GM12878 (cell line): ENCODE data around the gene MYO15A. TPM values are rescaled to one million over a fixed set of nuclear protein-coding genes. Genes with fewer than 3 reads are reported as not detected.

Experiments used
- ATAC-seq: fragments of 200-7000 bp; cut with Tn5 transposase; 3 replicates; pipeline ENCODE4 v1.9.1; 2020; ENCODE audit warnings: mild to moderate bottlenecking, moderate library complexity
- BruUV-seq: library from RNA; stranded (reverse); fragments of 400-500 nt; replicated peaks from 2 replicates; lab custom pipeline; 2021; lab: Mats Ljungman, UMichigan
- CTCF ChIA-PET: fragments of 300-600 bp; sonication (Branson Sonifier 250); formaldehyde crosslinking; extraction: SDS; loops from one replicate; lab custom pipeline; 2021; ENCODE audit warnings: inconsistent platforms; lab: Yijun Ruan, JAX
- POLR2A ChIA-PET: fragments of 350-600 bp; formaldehyde crosslinking; extraction: SDS; loops from one replicate; lab custom pipeline; 2021; ENCODE audit warnings: inconsistent platforms; lab: Charles Lee
- RAD21 ChIA-PET: fragments of 300-600 bp; sonication (Branson Sonifier 250); formaldehyde crosslinking; loops from one replicate; lab custom pipeline; 2023; ENCODE audit warnings: antibody characterized with exemption; ENCODE audit not compliant: unreplicated experiment; lab: Charles Lee
- SMC1A ChIA-PET: fragments of 300-600 bp; sonication (Branson Sonifier 250); formaldehyde crosslinking; loops from one replicate; lab custom pipeline; 2023; ENCODE audit not compliant: unreplicated experiment, uncharacterized antibody; lab: Charles Lee
- DNase-seq: peaks from one replicate; pipeline ENCODE4 v3.0.0-alpha.2; 2011; ENCODE audit warnings: low read depth, low spot score
- FAIRE-seq: peaks from 3 replicates; lab custom pipeline; 2011; peaks lifted over from hg19 to GRCh38; lab: Jason Lieb, UNC
- H2AFZ ChIP-seq: 2 replicates; pipeline ENCODE4 v1.6.0; 2011; ENCODE audit warnings: low read depth, low read length, control low read depth; ENCODE audit not compliant: control insufficient read depth
- H3K27ac ChIP-seq: 2 replicates; pipeline ENCODE4 v1.5.1; 2011; ENCODE audit warnings: control low read depth; ENCODE audit not compliant: control insufficient read depth, insufficient read depth
- H3K27me3 ChIP-seq, 2 experiments: replicated peaks in 1 of 2; 2 replicates each; pipeline versions ENCODE4 v1.6.0 to v1.6.1; 2011; ENCODE audit warnings: low read length in 1 of 2; ENCODE audit not compliant: control insufficient read depth in 2 of 2, insufficient read depth in 2 of 2
- H3K36me3 ChIP-seq, 2 experiments: 2 replicates each; pipeline ENCODE4 v1.5.1; 2011; ENCODE audit warnings: low read length in 1 of 2; ENCODE audit not compliant: control insufficient read depth in 2 of 2, insufficient read depth in 2 of 2
- H3K4me1 ChIP-seq: 2 replicates; pipeline ENCODE4 v1.6.1; 2011; ENCODE audit warnings: mild to moderate bottlenecking, low read length, moderate library complexity, mixed read lengths; ENCODE audit not compliant: control insufficient read depth, insufficient read depth
- H3K4me2 ChIP-seq: 2 replicates; pipeline ENCODE4 v1.6.0; 2011; ENCODE audit warnings: control low read depth; ENCODE audit not compliant: control insufficient read depth, insufficient read depth
- H3K4me3 ChIP-seq: fragments of 200-600 bp; sonication (generic); 2 replicates; pipeline ENCODE4 v1.5.1; 2016
- H3K79me2 ChIP-seq: 2 replicates; pipeline ENCODE4 v1.6.0; 2011; ENCODE audit warnings: low read length; ENCODE audit not compliant: control insufficient read depth, insufficient read depth
- H3K9ac ChIP-seq: 2 replicates; pipeline ENCODE4 v1.8.0; 2011; ENCODE audit warnings: low read length, control low read depth, mixed read lengths; ENCODE audit not compliant: control insufficient read depth, insufficient read depth
- H3K9me3 ChIP-seq: replicated peaks from 3 replicates; pipeline ENCODE4 v1.5.1; 2011; ENCODE audit warnings: mild to moderate bottlenecking, low read length; ENCODE audit not compliant: control insufficient read depth, insufficient read depth
- H4K20me1 ChIP-seq: 2 replicates; pipeline ENCODE4 v1.6.0; 2011; ENCODE audit not compliant: control insufficient read depth, insufficient read depth
- BHLHE40 ChIP-seq, 2 experiments: fragments of 450-650 bp in 1 of 2; IDR thresholded peaks; 2 replicates each; pipeline ENCODE4 v1.6.1; 2011 to 2017; ENCODE audit warnings: low read depth in 2 of 2, borderline replicate concordance in 1 of 2, improper control_type of control experiment in 1 of 2, low read length in 1 of 2, mild to moderate bottlenecking in 1 of 2
- CEBPB ChIP-seq, 2 experiments: fragments of 150-350 bp in 1 of 2; IDR thresholded peaks; 2 replicates each; pipeline ENCODE4 v1.6.1; 2012 to 2014; ENCODE audit warnings: low read depth in 2 of 2, low read length in 2 of 2, borderline replicate concordance in 1 of 2, inconsistent platforms in 1 of 2
- CHD2 ChIP-seq: IDR thresholded peaks from 2 replicates; pipeline ENCODE4 v1.6.1; 2011; ENCODE audit warnings: low read depth, low read length, improper control_type of control experiment, borderline replicate concordance
- CREB1 ChIP-seq: IDR thresholded peaks from 2 replicates; pipeline ENCODE4 v1.6.1; 2012; ENCODE audit warnings: low read depth, mild to moderate bottlenecking, inconsistent platforms
- JUND ChIP-seq: IDR thresholded peaks from 2 replicates; pipeline ENCODE4 v1.6.1; 2012; ENCODE audit warnings: low read depth, mild to moderate bottlenecking, low read length, improper control_type of control experiment, moderate library complexity
- MEF2A ChIP-seq: IDR thresholded peaks from 2 replicates; pipeline ENCODE4 v1.6.1; 2011; ENCODE audit warnings: low read depth, mild to moderate bottlenecking, low read length, moderate library complexity; ENCODE audit not compliant: insufficient read depth
- MEF2B ChIP-seq: fragments of 450-650 bp; IDR thresholded peaks from 2 replicates; pipeline ENCODE4 v1.6.1; 2018; ENCODE audit warnings: mild to moderate bottlenecking, moderate library complexity; ENCODE audit not compliant: partially characterized antibody, poor library complexity, severe bottlenecking
- MTA3 ChIP-seq: IDR thresholded peaks from 2 replicates; pipeline ENCODE4 v1.6.1; 2012; ENCODE audit warnings: low read length, inconsistent platforms, borderline replicate concordance
- MYB ChIP-seq: fragments of 150-350 bp; IDR thresholded peaks from 2 replicates; pipeline ENCODE4 v1.6.1; 2014; ENCODE audit warnings: mild to moderate bottlenecking, low read depth, low read length, borderline replicate concordance
- PAX5 ChIP-seq: IDR thresholded peaks from 2 replicates; pipeline ENCODE4 v1.6.1; 2011; ENCODE audit warnings: low read depth, low read length, borderline replicate concordance
- POLR2AphosphoS5 ChIP-seq: IDR thresholded peaks from 2 replicates; pipeline ENCODE4 v1.6.1; 2011; ENCODE audit warnings: mild to moderate bottlenecking, low read length, inconsistent platforms
- POU2F2 ChIP-seq: IDR thresholded peaks from 3 replicates; pipeline ENCODE4 v1.6.1; 2011; ENCODE audit warnings: low read depth, mild to moderate bottlenecking, low read length, borderline replicate concordance
- RBBP5 ChIP-seq: fragments of 200-600 bp; sonication (generic); conservative IDR thresholded peaks from 2 replicates; pipeline ENCODE4 v1.6.1; 2016
- RCOR1 ChIP-seq: conservative IDR thresholded peaks from 2 replicates; pipeline ENCODE4 v1.6.1; 2012; ENCODE audit warnings: low read depth, low read length, improper control_type of control experiment
- RFX5 ChIP-seq: IDR thresholded peaks from 2 replicates; pipeline ENCODE4 v1.6.1; 2011; ENCODE audit warnings: low read depth, low read length, improper control_type of control experiment
- SMAD1 ChIP-seq: fragments of 450-650 bp; IDR thresholded peaks from 2 replicates; pipeline ENCODE4 v1.6.1; 2018; ENCODE audit warnings: mild to moderate bottlenecking, low read depth; ENCODE audit not compliant: partially characterized antibody
- SREBF2 ChIP-seq: IDR thresholded peaks from 2 replicates; pipeline ENCODE4 v1.6.1; 2012; ENCODE audit warnings: mild to moderate bottlenecking, low read length
- STAT3 ChIP-seq: IDR thresholded peaks from 2 replicates; pipeline ENCODE4 v1.6.1; 2011; ENCODE audit warnings: low read depth, low read length, improper control_type of control experiment
- TCF7 ChIP-seq: IDR thresholded peaks from 2 replicates; pipeline ENCODE4 v1.6.1; 2014; ENCODE audit warnings: antibody characterized with exemption, borderline replicate concordance
- YBX1 ChIP-seq: fragments of 450-650 bp; IDR thresholded peaks from 2 replicates; pipeline ENCODE4 v1.6.1; 2016; ENCODE audit warnings: antibody characterized with exemption
- ZBED1 ChIP-seq: IDR thresholded peaks from 2 replicates; pipeline ENCODE4 v1.6.1; 2016; ENCODE audit warnings: borderline replicate concordance
- ZNF592 ChIP-seq: fragments of 450-650 bp; IDR thresholded peaks from 2 replicates; pipeline ENCODE4 v1.6.1; 2017; ENCODE audit warnings: mild to moderate bottlenecking, moderate library complexity
- ZSCAN29 ChIP-seq: fragments of 450-650 bp; IDR thresholded peaks from 2 replicates; pipeline ENCODE4 v1.6.1; 2017; ENCODE audit warnings: mild to moderate bottlenecking, moderate library complexity
- WGBS: methylation state at CpG from one replicate; pipeline ENCODE4 v1.1.6; 2016; ENCODE audit warnings: low lambda C conversion rate; ENCODE audit not compliant: insufficient replicate concordance, insufficient coverage; ENCODE audit errors: missing lambda C conversion rate; 5-methylcytosine and 5-hydroxymethylcytosine counted together
- in situ Hi-C: fragments of 300-500 bp; cut with MboI; formaldehyde crosslinking; loops from 9 replicates; pipeline ENCODE4 v1.14.3; 2018; ENCODE audit warnings: mixed read lengths
- intact Hi-C: fragments of 100-400 bp; cut with micrococcal nuclease; formaldehyde crosslinking; loops from one replicate; pipeline ENCODE4 v1.14.2; 2022; ENCODE audit not compliant: unreplicated experiment
- polyA plus RNA-seq, 11 experiments: library from polyadenylated mRNA; depleted of rRNA in 4 of 11; unstranded in 6 of 11; stranded (reverse) in 5 of 11; fragments of >200 nt; fragmentation: Nextera tagmentation in 4 of 11; fragmentation: Illumina TruSeq in 1 of 11; extraction: Ambion mirVana in 4 of 11; extraction: Trizol in 1 of 11; gene quantifications; 1 replicate in 1 of 11; 2 replicates in 10 of 11; pipeline versions ENCODE4 v1.2.1 to v1.2.3, GENCODE V29; 2011 to 2016; ENCODE audit warnings: inconsistent platforms in 2 of 11, missing spikeins in 2 of 11, low read depth in 1 of 11
- total RNA-seq, 4 experiments: library from RNA; depleted of rRNA in 3 of 4; stranded (reverse); fragments of >200 nt in 3 of 4; fragmentation: Illumina TruSeq in 1 of 4; extraction: Trizol in 1 of 4; gene quantifications; 2 replicates each; pipeline versions ENCODE4 v1.2.1 to v1.2.3, GENCODE V29; 2013 to 2021

MYO15A gene
- total and polyA plus RNA-seq, 10 of the 15 experiments (the other 5 are each of a cell fraction or from before 2014, with no cell fraction given) = 0.03 to 0.77 (median 0.21) TPM; not detected in 4

- TF ChIP-seq ZNF592 (no peak), CEBPB (IDR thresholded peaks at IDR 0.05; ENCODE audit: borderline replicate concordance in 1 of 2, low read depth in 2 of 2, low read length in 2 of 2) (no peak), TCF7 (no peak), CREB1 (no peak), ZBED1 (no peak), SREBF2 (no peak), MEF2A (no peak)
Measured at GRCh38 chr17:18144261-18144660, 35.7 kb downstream of the MYO15A start (continued).

GRCh38 chr17:18144855-18145254, 36.3 kb downstream of the MYO15A start:
- 0% methylated on average over 1 of the region's 1 CpG for WGBS
- TF ChIP-seq TCF7 = no peak
- TF ChIP-seq MTA3 = no peak
- no peak for TF ChIP-seq PAX5
- no peak for TF ChIP-seq JUND
- no peak for TF ChIP-seq RFX5
- TF ChIP-seq STAT3 = no peak
- TF ChIP-seq RBBP5 = no peak
- TF ChIP-seq YBX1 = no peak
- TF ChIP-seq POLR2AphosphoS5 = no peak
- no peak for TF ChIP-seq RCOR1
- TF ChIP-seq SMAD1 = no peak
- no peak for TF ChIP-seq CHD2
- no peak for TF ChIP-seq ZSCAN29
- TF ChIP-seq BHLHE40 (IDR thresholded peaks at IDR 0.05; ENCODE audit: borderline replicate concordance in 1 of 2, low read depth in 2 of 2, low read length in 1 of 2) = no peak
- TF ChIP-seq POU2F2 = no peak
- no peak for TF ChIP-seq MYB
- TF ChIP-seq MEF2B = no peak
- Histone ChIP-seq H3K79me2 (no peaks in the 10 kb centered on the region), H3K4me1 (no peaks in the 10 kb centered on the region), H3K36me3 (no peaks in the 10 kb centered on the region), H4K20me1 (no peaks in the 10 kb centered on the region), H2AFZ (no peak overlapping the region), H3K9ac (no peak overlapping the region), H3K27ac (no peak overlapping the region), H3K4me2 (no peak overlapping the region), H3K27me3 (no peaks in the 10 kb centered on the region), H3K4me3 (no peak overlapping the region), H3K9me3 (no peaks in the 10 kb centered on the region)
- FAIRE-seq = no peak
- CTCF ChIA-PET = interaction anchor here (0.9 to 2.1 kb wide), 4 partner anchors 11 to 72 kb away, joined by 3 to 5 read pairs (median 4); partner anchors contain the start of gene ALKBH5
- DNase-seq = no peak
- ATAC-seq = no peak
- POLR2A ChIA-PET = interaction anchor here (0.6 to 1.2 kb wide), 3 partner anchors 16 to 382 kb away, joined by 3 to 6 read pairs (median 4); no protein-coding TSS in a partner anchor
- intact Hi-C loops (no loop called here), in situ Hi-C loops (no loop called here)
- RAD21 ChIA-PET = interaction anchor here (0.7 to 2.7 kb wide), 3 partner anchors 9 to 38 kb away, joined by 3 to 10 read pairs (median 3); partner anchors contain the start of gene ALKBH5
- SMC1A ChIA-PET = no interaction called here
- no TSS peak for BruUV-seq
